H1 (cell line): ENCODE data around the gene FOXN1. TPM values are rescaled to one million over a fixed set of nuclear protein-coding genes. Genes with fewer than 3 reads are reported as not detected.
A peak's percentile ranks its signal among the peaks of the same experiment; 100 is the strongest.

ENCODE experiments used
- CTCF ChIA-PET: fragments of 300-600 bp; sonication (Branson Sonifier 250); formaldehyde crosslinking; loops from one replicate; lab custom pipeline; 2021; ENCODE audit not compliant: partially characterized antibody; lab: Charles Lee
- POLR2A ChIA-PET: fragments of 300-600 bp; sonication (Branson Sonifier 250); formaldehyde crosslinking; loops from one replicate; lab custom pipeline; 2021; ENCODE audit warnings: inconsistent platforms; ENCODE audit not compliant: partially characterized antibody; lab: Charles Lee
- DNase-seq, 2 experiments: peaks; one replicate each; pipeline versions ENCODE4 v3.0.0 to v3.0.0-alpha.2; 2010 to 2022; ENCODE audit warnings: low spot score in 2 of 2, low read depth in 1 of 2, mixed read lengths in 1 of 2
- FAIRE-seq: peaks from 2 replicates; lab custom pipeline; 2011; peaks lifted over from hg19 to GRCh38; lab: Jason Lieb, UNC
- H2AFZ ChIP-seq: 2 replicates; pipeline ENCODE4 v1.8.1; 2012; ENCODE audit warnings: low read length, inconsistent platforms
- H2AK5ac ChIP-seq: 2 replicates; pipeline ENCODE4 v1.6.1; 2013; ENCODE audit warnings: low read depth, low read length
- H2BK120ac ChIP-seq: replicated peaks from 2 replicates; pipeline ENCODE3; 2013; ENCODE audit warnings: low read depth, low read length, inconsistent platforms
- H2BK12ac ChIP-seq: 2 replicates; pipeline ENCODE4 v1.6.1; 2013; ENCODE audit warnings: low read depth, low read length
- H2BK15ac ChIP-seq: 2 replicates; pipeline ENCODE4 v1.6.1; 2013; ENCODE audit warnings: low read length
- H2BK20ac ChIP-seq: 2 replicates; pipeline ENCODE4 v1.6.1; 2013; ENCODE audit warnings: low read length
- H2BK5ac ChIP-seq: 2 replicates; pipeline ENCODE4 v1.6.1; 2013; ENCODE audit warnings: low read depth, low read length
- H3K14ac ChIP-seq: 2 replicates; pipeline ENCODE4 v1.6.1; 2013; ENCODE audit warnings: inconsistent platforms; ENCODE audit not compliant: insufficient read length
- H3K18ac ChIP-seq: 2 replicates; pipeline ENCODE4 v1.6.1; 2013; ENCODE audit warnings: low read length; ENCODE audit errors: extremely low read depth
- H3K23ac ChIP-seq: 2 replicates; pipeline ENCODE4 v1.6.1; 2013; ENCODE audit warnings: inconsistent platforms; ENCODE audit not compliant: insufficient read length
- H3K23me2 ChIP-seq: 2 replicates; pipeline ENCODE4 v1.6.1; 2013; ENCODE audit warnings: low read depth, low read length
- H3K27ac ChIP-seq: 2 replicates; pipeline ENCODE4 v1.6.1; 2011; ENCODE audit warnings: low read depth, low read length, inconsistent platforms
- H3K27me3 ChIP-seq, 4 experiments: replicated peaks in 1 of 4; 1 replicate in 1 of 4; 2 replicates in 3 of 4; pipeline versions ENCODE4 v1.6.1 to v1.8.1; 2011 to 2013; ENCODE audit warnings: low read length in 3 of 4, mild to moderate bottlenecking in 3 of 4, inconsistent platforms in 2 of 4, mixed read lengths in 2 of 4, moderate library complexity in 1 of 4; ENCODE audit not compliant: control insufficient read depth in 3 of 4, insufficient read depth in 3 of 4; ENCODE audit errors: extremely low read depth in 1 of 4
- H3K36me3 ChIP-seq, 4 experiments: 2 replicates each; pipeline versions ENCODE4 v1.6.1 to v1.8.1; 2011 to 2013; ENCODE audit warnings: mild to moderate bottlenecking in 4 of 4, low read length in 3 of 4, moderate library complexity in 2 of 4, control low read depth in 1 of 4, inconsistent platforms in 1 of 4; ENCODE audit not compliant: insufficient read depth in 4 of 4, control insufficient read depth in 2 of 4
- H3K4ac ChIP-seq: replicated peaks from 2 replicates; pipeline ENCODE3; 2013; ENCODE audit warnings: low read length, low read depth, mixed read lengths, inconsistent platforms; ENCODE audit not compliant: insufficient read length
- H3K4me1 ChIP-seq, 4 experiments: replicated peaks in 1 of 4; 1 replicate in 1 of 4; 2 replicates in 3 of 4; pipeline versions ENCODE4 v1.6.1 to v1.8.1; 2011 to 2013; ENCODE audit warnings: low read length in 3 of 4, inconsistent platforms in 2 of 4, mixed read lengths in 1 of 4; ENCODE audit not compliant: insufficient read depth in 4 of 4, control insufficient read depth in 3 of 4
- H3K4me2 ChIP-seq, 2 experiments: 2 replicates each; pipeline versions ENCODE4 v1.6.1 to v1.8.1; 2011 to 2013; ENCODE audit warnings: low read depth in 2 of 2, low read length in 2 of 2, control low read depth in 1 of 2, inconsistent platforms in 1 of 2, mild to moderate bottlenecking in 1 of 2; ENCODE audit not compliant: insufficient read depth in 1 of 2
- H3K4me3 ChIP-seq, 4 experiments: fragments of 200-600, 300-600 bp in 1 of 4; sonication (generic), shearing (Covaris generic), sonication (Bioruptor Twin) in 1 of 4; 2 replicates each; pipeline versions ENCODE4 v1.5.1 to v1.8.1; 2011 to 2016; ENCODE audit warnings: low read length in 4 of 4, low read depth in 3 of 4, control low read depth in 2 of 4, inconsistent platforms in 2 of 4, mild to moderate bottlenecking in 2 of 4, mixed read lengths in 1 of 4, moderate library complexity in 1 of 4; ENCODE audit not compliant: insufficient read depth in 2 of 4; ENCODE audit errors: extremely low read depth in 1 of 4
- H3K56ac ChIP-seq: replicated peaks from 2 replicates; pipeline ENCODE3; 2013; ENCODE audit warnings: low read depth, mild to moderate bottlenecking, mixed read lengths, low read length, inconsistent platforms; ENCODE audit not compliant: insufficient read length
- H3K79me1 ChIP-seq: 2 replicates; pipeline ENCODE4 v1.6.1; 2013; ENCODE audit warnings: low read depth, low read length, control low read depth
- H3K79me2 ChIP-seq, 2 experiments: 2 replicates each; pipeline versions ENCODE4 v1.6.1 to v1.8.1; 2012 to 2013; ENCODE audit warnings: low read length in 2 of 2, mild to moderate bottlenecking in 2 of 2, inconsistent platforms in 1 of 2; ENCODE audit not compliant: insufficient read depth in 2 of 2, control insufficient read depth in 1 of 2
- H3K9ac ChIP-seq, 4 experiments: replicated peaks in 1 of 4; 1 replicate in 1 of 4; 2 replicates in 3 of 4; pipeline versions ENCODE4 v1.6.1 to v1.8.1; 2011 to 2013; ENCODE audit warnings: low read depth in 3 of 4, low read length in 3 of 4, control low read depth in 2 of 4, mild to moderate bottlenecking in 2 of 4, moderate library complexity in 2 of 4, inconsistent platforms in 1 of 4; ENCODE audit errors: extremely low read depth in 1 of 4
- H3K9me3 ChIP-seq, 2 experiments: 2 replicates each; pipeline versions ENCODE4 v1.6.1 to v1.8.1; 2012 to 2013; ENCODE audit warnings: mild to moderate bottlenecking in 2 of 2, moderate library complexity in 2 of 2, control low read depth in 1 of 2, inconsistent platforms in 1 of 2, low read depth in 1 of 2, low read length in 1 of 2, mixed read lengths in 1 of 2; ENCODE audit not compliant: insufficient read depth in 2 of 2
- H4K20me1 ChIP-seq, 2 experiments: replicated peaks in 1 of 2; 2 replicates each; pipeline versions ENCODE3 to v1.8.1; 2011 to 2013; ENCODE audit warnings: inconsistent platforms in 2 of 2, low read length in 2 of 2, mild to moderate bottlenecking in 1 of 2; ENCODE audit not compliant: insufficient read depth in 2 of 2, control insufficient read depth in 1 of 2
- H4K5ac ChIP-seq: 2 replicates; pipeline ENCODE4 v1.6.1; 2013; ENCODE audit warnings: low read length, low read depth, mixed read lengths, inconsistent platforms; ENCODE audit not compliant: insufficient read length
- H4K8ac ChIP-seq: 2 replicates; pipeline ENCODE4 v1.8.0; 2013; ENCODE audit warnings: mild to moderate bottlenecking, moderate library complexity, low read length, inconsistent platforms; ENCODE audit not compliant: insufficient read depth; ENCODE audit errors: extremely low read depth
- H4K91ac ChIP-seq: replicated peaks from 2 replicates; pipeline ENCODE3; 2013; ENCODE audit warnings: low read length, mixed read lengths, inconsistent platforms; ENCODE audit not compliant: insufficient read length
- BRCA1 ChIP-seq: IDR thresholded peaks from 2 replicates; pipeline ENCODE4 v1.6.1; 2012; ENCODE audit warnings: low read depth, low read length, improper control_type of control experiment
- E2F6 ChIP-seq: IDR thresholded peaks from 2 replicates; pipeline ENCODE4 v1.6.1; 2012; ENCODE audit warnings: inconsistent platforms
- EGR1 ChIP-seq: IDR thresholded peaks from 2 replicates; pipeline ENCODE4 v1.6.1; 2011; ENCODE audit warnings: low read depth, low read length, borderline replicate concordance
- HDAC2 ChIP-seq, 2 experiments: fragments of 300-600 bp in 1 of 2; sonication (generic) in 1 of 2; IDR thresholded peaks; 2 replicates each; pipeline ENCODE4 v1.6.1; 2011 to 2012; ENCODE audit warnings: low read depth in 2 of 2, low read length in 2 of 2, mild to moderate bottlenecking in 2 of 2, moderate library complexity in 2 of 2, borderline replicate concordance in 1 of 2, inconsistent platforms in 1 of 2
- KDM4A ChIP-seq: IDR thresholded peaks from one replicate; pipeline ENCODE4 v1.7.1; 2012; ENCODE audit warnings: low read depth, mild to moderate bottlenecking, moderate library complexity, low read length, inconsistent platforms; ENCODE audit not compliant: severe bottlenecking
- KDM5A ChIP-seq: fragments of 200-600 bp; IDR thresholded peaks from 2 replicates; pipeline ENCODE4 v1.7.1; 2012; ENCODE audit warnings: mild to moderate bottlenecking, low read length, inconsistent platforms, mixed read lengths
- PHF8 ChIP-seq: fragments of 200-600 bp; sonication (generic); conservative IDR thresholded peaks from 2 replicates; pipeline ENCODE4 v1.7.1; 2012; ENCODE audit warnings: low read depth, mild to moderate bottlenecking, inconsistent platforms, low read length, moderate library complexity
- SAP30 ChIP-seq: fragments of 300-600 bp; sonication (generic); IDR thresholded peaks from 2 replicates; pipeline ENCODE4 v1.7.1; 2012; ENCODE audit warnings: low read length, moderate library complexity, mild to moderate bottlenecking, inconsistent platforms; ENCODE audit not compliant: insufficient read depth, insufficient replicate concordance
- TAF1 ChIP-seq: IDR thresholded peaks from 2 replicates; pipeline ENCODE4 v1.6.1; 2011; ENCODE audit warnings: mild to moderate bottlenecking, low read depth, low read length
- TAF7 ChIP-seq: optimal IDR thresholded peaks from 2 replicates; pipeline ENCODE3; 2011; ENCODE audit warnings: low read depth, mild to moderate bottlenecking, inconsistent platforms, low read length, moderate library complexity, borderline replicate concordance
- WGBS, 2 experiments: shearing (Covaris generic) in 1 of 2; methylation state at CpG; one replicate each; pipeline versions ENCODE4 v1.1.6 to v1.1.7; 2013 to 2015; ENCODE audit warnings: low lambda C conversion rate in 2 of 2, mixed read lengths in 2 of 2, inconsistent platforms in 1 of 2, low coverage in 1 of 2, missing lambda C conversion rate in 1 of 2; ENCODE audit not compliant: insufficient replicate concordance in 2 of 2, insufficient coverage in 1 of 2, insufficient read length in 1 of 2; ENCODE audit errors: extremely low coverage in 1 of 2, missing lambda C conversion rate in 1 of 2; 5-methylcytosine and 5-hydroxymethylcytosine counted together
- polyA plus RNA-seq, 7 experiments: library from polyadenylated mRNA; depleted of rRNA in 3 of 7; stranded (reverse) in 5 of 7; unstranded in 2 of 7; fragments of >200 nt in 5 of 7; fragments of 200-250 nt in 2 of 7; gene quantifications; 1 replicate in 5 of 7; 2 replicates in 1 of 7; 4 replicates in 1 of 7; pipeline versions ENCODE4 v1.2.1 to v1.2.3, GENCODE V29; 2011 to 2013; ENCODE audit warnings: missing spikeins in 2 of 7, mixed read lengths in 2 of 7
- total RNA-seq: library from RNA; stranded (reverse); fragmentation: NEBNext Ultra II Directional; extraction: Animal tissue kit (Norgen Biotek cat#: 25700); gene quantifications from 2 replicates; pipeline ENCODE4 v1.2.1, GENCODE V29; 2021

The FOXN1 gene
- total and polyA plus RNA-seq, 2 of the 8 experiments (the other 6 are each of a cell fraction or from before 2014, with no cell fraction given) = not detected

GRCh38 chr17:28571361-28572122 is 65.4 kb downstream of the FOXN1 start, which contains the start of gene PIGS:
Gene PIGS, minus strand, starts transcription at chr17:28571524. Its CDS starts 28 bp downstream, at chr17:28571496.
- no peak for FAIRE-seq
- Histone ChIP-seq H2AFZ (peak within 1 kb of the TSS; percentile 92), H2BK12ac (no peak within 1 kb of the TSS), H4K91ac (no peak within 1 kb of the TSS), H4K5ac (peak within 1 kb of the TSS; percentile 34), H2BK20ac (no peak within 1 kb of the TSS), H3K9me3 (no peaks in the 10 kb centered on the region), H2BK120ac (no peak within 1 kb of the TSS), H2AK5ac (no peak within 1 kb of the TSS), H3K27ac (0 out of 2 replicates have a peak within 1 kb of the TSS, but pooled peaks have one; percentile 11), H2BK15ac (no peak within 1 kb of the TSS), H3K23ac (no peak within 1 kb of the TSS), H3K36me3 (peaks cover 0 to 6% (median 0%) of the 10 kb centered on the region in 4 experiments; a peak in 3 of 8 replicates), H3K9ac (peak within 1 kb of the TSS; percentile 31 to 82 (median 61); a peak in 6 of 7 replicates), H3K4me3 (peak within 1 kb of the TSS; percentile 79 to 94 (median 90)), H3K79me2 (peaks cover 0 to 16% of the 10 kb centered on the region in 2 experiments; a peak in 2 of 4 replicates), H3K18ac (peak within 1 kb of the TSS; percentile 26), H3K56ac (no peak within 1 kb of the TSS), H4K8ac (peak within 1 kb of the TSS; percentile 84), H3K4ac (no peak within 1 kb of the TSS), H3K14ac (no peak within 1 kb of the TSS), H3K23me2 (peaks cover 6% of the 10 kb centered on the region), H3K4me1 (peaks cover 0 to 6% (median 3%) of the 10 kb centered on the region in 4 experiments; a peak in 2 of 7 replicates), H4K20me1 (peaks cover 3 to 4% of the 10 kb centered on the region in 2 experiments), H2BK5ac (no peak within 1 kb of the TSS; the same call in none of the 2 replicates), H3K4me2 (peak within 1 kb of the TSS; percentile 66 to 88), H3K79me1 (no peaks in the 10 kb centered on the region), H3K27me3 (peaks cover 0 to 8% (median 4%) of the 10 kb centered on the region in 4 experiments; a peak in 4 of 7 replicates)
- DNase-seq = peak; percentile 76 to 94
- WGBS, 2 experiments = 4% methylated on average over 43 of the region's 49 CpGs; no CpG with 5 or more reads in 1 of the 2 experiments
- ChIA-PET POLR2A (interaction anchor here (0.6 to 4.8 kb wide), 11 partner anchors 13 to 218 kb away, joined by 3 to 23 read pairs (median 4); partner anchors contain the start of gene UNC119), CTCF (interaction anchor here (1.0 to 6.0 kb wide), 6 partner anchors 14 to 81 kb away, joined by 3 to 58 read pairs (median 4); no protein-coding TSS in a partner anchor)
- TF ChIP-seq PHF8 = peak; percentile 62
- TF ChIP-seq EGR1 = no peak
- no peak for TF ChIP-seq SAP30
- no peak for TF ChIP-seq E2F6
- TF ChIP-seq TAF7 = peak; percentile 76
- TF ChIP-seq KDM4A = peak; percentile 67
- no peak for TF ChIP-seq BRCA1
- TF ChIP-seq HDAC2 (IDR thresholded peaks at IDR 0.05; ENCODE audit: borderline replicate concordance in 1 of 2, low read depth in 2 of 2, low read length in 2 of 2) = no peak
- TF ChIP-seq KDM5A = peak; percentile 67
- peak; percentile 87 for TF ChIP-seq TAF1
